ENCODE data around the gene MCM7. TPM values are rescaled to one million over a fixed set of nuclear protein-coding genes. Genes with fewer than 3 reads are reported as not detected.

Gene MCM7
- polyA plus RNA-seq, 3 donors = 6.9 to 61.1 (median 8.8) TPM

DNA sequence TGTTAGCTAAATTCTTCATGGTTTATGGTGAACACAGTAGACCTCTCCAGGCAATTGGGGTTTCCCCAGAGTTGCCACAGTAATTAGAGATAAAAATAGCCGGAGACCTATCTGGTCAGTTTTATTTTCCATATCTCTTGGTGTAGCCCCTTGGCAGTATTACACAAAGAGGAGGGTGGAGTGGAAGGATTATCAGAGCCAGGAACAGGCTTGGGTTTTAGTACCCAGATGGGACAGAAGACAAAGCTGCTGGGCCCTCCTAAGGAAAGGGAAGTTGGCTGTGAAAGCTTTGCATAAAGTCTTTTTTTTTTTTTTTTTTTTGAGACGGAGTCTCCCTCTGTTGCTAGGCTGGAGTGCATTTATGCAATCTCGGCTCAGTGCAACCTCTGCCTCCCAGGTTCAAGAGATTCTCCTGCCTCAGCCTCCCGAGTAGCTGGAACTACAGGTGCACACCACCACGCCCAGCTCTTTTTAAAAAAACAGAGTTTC, 41.9 kb downstream of the MCM7 start:
- no peaks in the 10 kb centered on the region for H3K4me1 ChIP-seq (ENCODE audit: control insufficient read depth in 1 of 2, insufficient read depth in 2 of 2, low read length in 2 of 2)
- no peaks in the 10 kb centered on the region for H4K20me1 ChIP-seq (ENCODE audit: insufficient read depth, low read length)
- no peaks in the 10 kb centered on the region for H3K4me1 Mint-ChIP-seq
- H3K4me3 ChIP-seq (replicated peaks in 1 of 3; ENCODE audit: low read depth in 2 of 3, low read length in 3 of 3) = no peak overlapping the region
- H3K27me3 ChIP-seq (ENCODE audit: control insufficient read depth in 2 of 2, insufficient read depth in 2 of 2, low read length in 2 of 2) = no peaks in the 10 kb centered on the region
- no peak for DNase-seq
- H2AFZ ChIP-seq (ENCODE audit: insufficient read depth, low read depth, low read length, poor library complexity, severe bottlenecking) = no peak overlapping the region
- 90% methylated on average over 3 of the region's 5 CpGs for WGBS (ENCODE audit: insufficient coverage)
- H3K4me2 ChIP-seq (replicated peaks; ENCODE audit: extremely low read depth, low read length, poor library complexity, severe bottlenecking) = no peak overlapping the region
- no peak overlapping the region for H3K27ac ChIP-seq (ENCODE audit: low read depth in 1 of 2, low read length in 2 of 2)
- intact Hi-C loops (cut with micrococcal nuclease) = loop anchor here (10.0 kb wide), 2 partner anchors 64 to 144 kb away; partner anchors contain the start of gene TRIM4 (in 2 of the 2)
- no peak overlapping the region for H3K4me3 Mint-ChIP-seq
- no peak for TF ChIP-seq CTCF (IDR thresholded peaks at IDR 0.05)
- peaks cover 53 to 72% of the 10 kb centered on the region in 2 donors for H3K36me3 Mint-ChIP-seq
- H3K27me3 Mint-ChIP-seq (ENCODE audit: low read depth in 3 of 3) = peaks cover 0 to 6% (median 0%) of the 10 kb centered on the region in 3 donors
- H3K36me3 ChIP-seq (replicated peaks in 1 of 2; ENCODE audit: control insufficient read depth in 1 of 2, insufficient read depth in 2 of 2, low read length in 2 of 2) = peaks cover 39 to 69% of the 10 kb centered on the region in 2 donors
- H3K9me3 Mint-ChIP-seq = peaks cover 0 to 1% (median 0%) of the 10 kb centered on the region in 7 donors
- H3K9ac ChIP-seq (ENCODE audit: insufficient read depth, low read length, poor library complexity, severe bottlenecking) = no peak overlapping the region
- no peaks in the 10 kb centered on the region for H3K9me3 ChIP-seq (replicated peaks in 1 of 2; ENCODE audit: control insufficient read depth in 1 of 2, insufficient read depth in 1 of 2, low read length in 2 of 2)
- H3K79me2 ChIP-seq (ENCODE audit: insufficient read depth, low read length) = no peaks in the 10 kb centered on the region
- H3K27ac Mint-ChIP-seq = peak overlapping the region in 1 of 7 donors; percentile 46

- TF ChIP-seq CTCF (IDR thresholded peaks at IDR 0.05) = no peak
- WGBS (ENCODE audit: insufficient coverage) = 95% methylated on average over 10 of the region's 10 CpGs
- H3K27ac Mint-ChIP-seq = peak overlapping the region in 1 of 7 donors; percentile 26
- H3K9me3 Mint-ChIP-seq = peaks cover 0 to 1% (median 0%) of the 10 kb centered on the region in 7 donors
- no peaks in the 10 kb centered on the region for H4K20me1 ChIP-seq (ENCODE audit: insufficient read depth, low read length)
- intact Hi-C loops (cut with micrococcal nuclease) = loop anchor here (10.0 kb wide), 2 partner anchors 62 to 142 kb away; partner anchors contain the start of gene TRIM4 (in 2 of the 2)
- H3K79me2 ChIP-seq (ENCODE audit: insufficient read depth, low read length) = no peaks in the 10 kb centered on the region
- DNase-seq = no peak
- H3K36me3 Mint-ChIP-seq = peaks cover 43 to 53% of the 10 kb centered on the region in 2 donors
- peaks cover 0 to 2% (median 2%) of the 10 kb centered on the region in 3 donors for H3K27me3 Mint-ChIP-seq (ENCODE audit: low read depth in 3 of 3)
- no peak overlapping the region for H3K4me3 ChIP-seq (replicated peaks in 1 of 3; ENCODE audit: low read depth in 2 of 3, low read length in 3 of 3)
- no peak overlapping the region for H3K4me2 ChIP-seq (replicated peaks; ENCODE audit: extremely low read depth, low read length, poor library complexity, severe bottlenecking)
- H3K27ac ChIP-seq (ENCODE audit: low read depth in 1 of 2, low read length in 2 of 2) = no peak overlapping the region
- H3K36me3 ChIP-seq (replicated peaks in 1 of 2; ENCODE audit: control insufficient read depth in 1 of 2, insufficient read depth in 2 of 2, low read length in 2 of 2) = peaks cover 25 to 54% of the 10 kb centered on the region in 2 donors
- no peak overlapping the region for H3K4me3 Mint-ChIP-seq
- no peak overlapping the region for H2AFZ ChIP-seq (ENCODE audit: insufficient read depth, low read depth, low read length, poor library complexity, severe bottlenecking)
- H3K9ac ChIP-seq (ENCODE audit: insufficient read depth, low read length, poor library complexity, severe bottlenecking) = no peak overlapping the region
- H3K4me1 ChIP-seq (ENCODE audit: control insufficient read depth in 1 of 2, insufficient read depth in 2 of 2, low read length in 2 of 2) = no peaks in the 10 kb centered on the region
- H3K9me3 ChIP-seq (replicated peaks in 1 of 2; ENCODE audit: control insufficient read depth in 1 of 2, insufficient read depth in 1 of 2, low read length in 2 of 2) = no peaks in the 10 kb centered on the region
- H3K4me1 Mint-ChIP-seq = no peaks in the 10 kb centered on the region
- H3K27me3 ChIP-seq (ENCODE audit: control insufficient read depth in 2 of 2, insufficient read depth in 2 of 2, low read length in 2 of 2) = no peaks in the 10 kb centered on the region
Observed at GRCh38 chr7:100057006-100057405, 44.2 kb downstream of the MCM7 start.
